Liver (tissue), 9 donors: ENCODE results near the gene HNRNPUL1. TPM values are rescaled to one million over a fixed set of nuclear protein-coding genes. Genes with fewer than 3 reads are reported as not detected.
"Not testable (repeated sequence)": the region's sequence is repeated elsewhere in the genome, so short reads cannot be mapped to it uniquely, and the experiment has no call there.

Experiments used
- DNase-seq: peaks from one replicate; pipeline ENCODE4 v3.0.0-alpha.2; 2017; ENCODE audit warnings: low spot score
- H3K27ac ChIP-seq, 2 donors: one replicate each; pipeline ENCODE4 v1.7.0; 2013; ENCODE audit warnings: inconsistent platforms in 2 of 2, low read length in 2 of 2, control low read depth in 1 of 2, low read depth in 1 of 2, mild to moderate bottlenecking in 1 of 2
- H3K27me3 ChIP-seq, 4 donors: one replicate each; pipeline versions ENCODE4 v1.6.1 to v1.7.0; 2013; ENCODE audit warnings: low read length in 3 of 4, inconsistent platforms in 1 of 4, mild to moderate bottlenecking in 1 of 4, moderate library complexity in 1 of 4; ENCODE audit not compliant: control insufficient read depth in 4 of 4, insufficient read depth in 4 of 4
- H3K36me3 ChIP-seq, 4 donors: one replicate each; pipeline versions ENCODE4 v1.6.1 to v1.7.0; 2013; ENCODE audit warnings: low read length in 3 of 4, mild to moderate bottlenecking in 3 of 4, low read depth in 1 of 4, moderate library complexity in 1 of 4; ENCODE audit not compliant: control insufficient read depth in 4 of 4, insufficient read depth in 3 of 4
- H3K4me1 ChIP-seq, 4 donors: one replicate each; pipeline versions ENCODE4 v1.6.1 to v1.7.0; 2013; ENCODE audit warnings: low read length in 3 of 4, mild to moderate bottlenecking in 3 of 4, moderate library complexity in 1 of 4; ENCODE audit not compliant: control insufficient read depth in 4 of 4, insufficient read depth in 4 of 4
- H3K4me3 ChIP-seq, 3 donors: one replicate each; pipeline versions ENCODE4 v1.6.1 to v1.7.0; 2013; ENCODE audit warnings: low read length in 3 of 3, control low read depth in 1 of 3, low read depth in 1 of 3, mild to moderate bottlenecking in 1 of 3
- H3K9ac ChIP-seq, 2 donors: one replicate each; pipeline ENCODE4 v1.7.0; 2013; ENCODE audit warnings: low read length in 2 of 2, mild to moderate bottlenecking in 2 of 2, moderate library complexity in 2 of 2, control low read depth in 1 of 2, low read depth in 1 of 2
- H3K9me3 ChIP-seq, 4 donors: one replicate each; pipeline versions ENCODE4 v1.6.1 to v1.7.0; 2013; ENCODE audit warnings: low read length in 3 of 4; ENCODE audit not compliant: control insufficient read depth in 4 of 4
- EGR1 ChIP-seq, 2 donors: IDR thresholded peaks; 2 replicates each; pipeline ENCODE4 v1.6.1; 2016 to 2018; ENCODE audit warnings: antibody characterized with exemption in 2 of 2, low read depth in 2 of 2
- FOXA2 ChIP-seq: IDR thresholded peaks from 2 replicates; pipeline ENCODE4 v1.6.1; 2016; ENCODE audit warnings: antibody characterized with exemption
- HNF4A ChIP-seq, 2 donors: conservative IDR thresholded peaks; 2 replicates each; pipeline ENCODE4 v1.6.1; 2016; ENCODE audit warnings: antibody characterized with exemption in 2 of 2, mild to moderate bottlenecking in 2 of 2
- RAD21 ChIP-seq, 2 donors: IDR thresholded peaks; 2 replicates each; pipeline ENCODE4 v1.6.1; 2016; ENCODE audit warnings: antibody characterized with exemption in 2 of 2, mild to moderate bottlenecking in 2 of 2
- TAF1 ChIP-seq: conservative IDR thresholded peaks from 2 replicates; pipeline ENCODE4 v1.6.1; 2016; ENCODE audit warnings: antibody characterized with exemption, mild to moderate bottlenecking
- YY1 ChIP-seq: IDR thresholded peaks from 2 replicates; pipeline ENCODE4 v1.6.1; 2016; ENCODE audit warnings: antibody characterized with exemption, mild to moderate bottlenecking
- ZBTB33 ChIP-seq: IDR thresholded peaks from 2 replicates; pipeline ENCODE4 v1.6.1; 2016; ENCODE audit warnings: antibody characterized with exemption
- WGBS: extraction: QIAGEN DNeasy Blood & Tissue Kit; methylation state at CpG from one replicate; pipeline ENCODE4 v1.1.7; 2013; 5-methylcytosine and 5-hydroxymethylcytosine counted together
- polyA plus RNA-seq, 2 donors: library from polyadenylated mRNA; stranded (reverse) in 1 of 2; unstranded in 1 of 2; fragments of 200-250 nt in 1 of 2; fragments of >200 nt in 1 of 2; fragmentation: Nextera tagmentation in 1 of 2; extraction: Ambion mirVana in 1 of 2; gene quantifications; one replicate each; pipeline versions ENCODE4 v1.2.1 to v1.2.3, GENCODE V29; 2013 to 2015
- total RNA-seq, 2 donors: library from RNA; depleted of rRNA; stranded (reverse); fragments of >200 nt; gene quantifications; one replicate each; pipeline ENCODE4 v1.2.3, GENCODE V29; 2014
- donor health status: healthy.
- donor health status: healthy.
- donor health status: healthy.
- donor health status: healthy.
- donor health status: healthy.

Gene HNRNPUL1
- total and polyA plus RNA-seq, 4 donors, result 34.9 to 80.2 (median 45.7) TPM

- no peak overlapping the region for H3K27ac ChIP-seq
- H3K9ac ChIP-seq, result no peak overlapping the region
- over 99% methylated on average over 2 of the region's 2 CpGs for WGBS
- DNase-seq, result no peak
- TF ChIP-seq FOXA2, result no peak
- no peak for TF ChIP-seq HNF4A (conservative IDR thresholded peaks at IDR 0.05)
- TF ChIP-seq TAF1, result no peak
- H3K4me3 ChIP-seq, result no peak overlapping the region
- H3K27me3 ChIP-seq, result no peaks in the 10 kb centered on the region
- no peaks in the 10 kb centered on the region for H3K9me3 ChIP-seq
- H3K4me1 ChIP-seq, result peaks cover 0 to 3% (median 0%) of the 10 kb centered on the region in 4 donors
- H3K36me3 ChIP-seq, result peaks cover 2 to 4% (median 3%) of the 10 kb centered on the region in 4 donors
These were observed 80.0 kb downstream of the HNRNPUL1 start for GRCh38 chr19:41344162-41344561.

GRCh38 chr19:41346916-41347315 lies 82.7 kb downstream of the HNRNPUL1 start:
- H3K4me3 ChIP-seq, DNase-seq, H3K27ac ChIP-seq, H3K27me3 ChIP-seq, H3K36me3 ChIP-seq, H3K9ac ChIP-seq, H3K9me3 ChIP-seq: not testable (repeated sequence)
- H3K4me1 ChIP-seq, result peaks cover 0 to 19% (median 7%) of the 10 kb centered on the region in 4 donors
- 90% methylated on average over 9 of the region's 9 CpGs for WGBS

GRCh38 chr19:41350735-41351338 lies 86.7 kb downstream of the HNRNPUL1 start:
- Histone ChIP-seq H3K4me3 (peak overlapping the region; percentile 41 to 61 (median 50)), H3K27ac (peak overlapping the region; percentile 45 to 63), H3K9ac (peak overlapping the region in 1 of 2 donors; percentile 44), H3K36me3 (no peaks in the 10 kb centered on the region), H3K4me1 (peaks cover 0 to 39% (median 18%) of the 10 kb centered on the region in 4 donors), H3K9me3 (no peaks in the 10 kb centered on the region), H3K27me3 (no peaks in the 10 kb centered on the region)
- whole genome bisulfite sequencing, result 20% methylated on average over 22 of the region's 22 CpGs
- TF ChIP-seq YY1, result no peak
- TF ChIP-seq RAD21 (IDR thresholded peaks at IDR 0.05), result no peak
- no peak for DNase-seq

- Histone ChIP-seq H3K36me3 (no peaks in the 10 kb centered on the region), H3K4me1 (peaks cover 0 to 39% (median 18%) of the 10 kb centered on the region in 4 donors), H3K9ac (peak overlapping the region; percentile 26 to 53), H3K9me3 (no peaks in the 10 kb centered on the region), H3K4me3 (peak overlapping the region; percentile 50 to 69 (median 61)), H3K27me3 (no peaks in the 10 kb centered on the region), H3K27ac (peak overlapping the region; percentile 63 to 71)
- TF ChIP-seq ZBTB33 (no peak), YY1 (no peak), EGR1 (IDR thresholded peaks at IDR 0.05; ENCODE audit: low read depth in 2 of 2) (no peak)
- DNase-seq, result no peak
- 3% methylated on average over 58 of the region's 58 CpGs for WGBS
These were observed 87.4 kb downstream of the HNRNPUL1 start for GRCh38 chr19:41351339-41352245.
